Measurements from ENCODE around the gene PCNX2.

DNA sequence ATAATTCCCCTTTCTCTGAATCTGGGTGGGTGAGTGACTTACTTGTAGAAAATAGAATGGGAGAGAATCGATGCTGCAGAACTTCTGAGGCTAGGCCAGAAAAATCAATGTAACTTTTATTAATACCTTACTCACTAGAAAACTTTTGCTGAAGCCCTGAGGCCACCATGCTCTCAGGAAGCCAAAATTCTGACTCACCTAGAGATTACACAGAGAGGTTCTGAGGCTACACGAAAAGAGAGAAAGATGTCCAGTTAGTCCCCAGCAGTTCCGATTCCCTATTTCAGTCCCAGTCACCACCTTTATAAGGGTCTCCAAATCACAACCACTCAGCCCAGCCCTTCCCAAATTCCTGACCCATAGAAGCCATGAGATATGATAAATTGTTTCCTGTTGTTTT is 210.0 kb downstream of the PCNX2 start:
- TF ChIP-seq ZNF274 (IDR thresholded peaks at IDR 0.05; ENCODE audit: low read depth, low read length), result no peak
- TF ChIP-seq YY1 (IDR thresholded peaks at IDR 0.05; ENCODE audit: insufficient read depth, insufficient read length), result no peak
